K562 (cell line): ENCODE data around the gene DYRK1A. TPM values are rescaled to one million over a fixed set of nuclear protein-coding genes. Genes with fewer than 3 reads are reported as not detected.

Experiments used
- CHD7 ChIP-seq: fragments of 200-600 bp; sonication (generic); IDR thresholded peaks from one replicate; pipeline ENCODE4 v1.6.1; 2012; ENCODE audit warnings: mild to moderate bottlenecking, low read depth, low read length, inconsistent platforms
- CSDE1 ChIP-seq, 2 experiments: fragments of 450-650 bp; IDR thresholded peaks; 2 replicates each; pipeline ENCODE4 v1.6.1; 2016; ENCODE audit warnings: mild to moderate bottlenecking in 1 of 2
- KHSRP ChIP-seq: fragments of 450-650 bp; IDR thresholded peaks from 2 replicates; pipeline ENCODE4 v1.6.1; 2017
- RERE ChIP-seq: sonication (generic); formaldehyde crosslinking; IDR thresholded peaks from 2 replicates; pipeline ENCODE4 v1.8.0; 2023; ENCODE audit warnings: missing genetic modification reagents, mild to moderate bottlenecking, borderline replicate concordance
- SIN3B ChIP-seq: fragments of 450-650 bp; IDR thresholded peaks from 2 replicates; pipeline ENCODE4 v1.6.1; 2017; ENCODE audit warnings: low read depth, mild to moderate bottlenecking, moderate library complexity
- ZNF23 ChIP-seq: fragments of 250-450 bp; sonication (Bioruptor Pico); IDR thresholded peaks from 2 replicates; pipeline ENCODE4 v1.4.0; 2020; ENCODE audit warnings: mild to moderate bottlenecking
- ZNF696 ChIP-seq: fragments of 250-450 bp; sonication (Bioruptor Pico); conservative IDR thresholded peaks from 2 replicates; pipeline ENCODE4 v1.4.0; 2020; ENCODE audit warnings: mild to moderate bottlenecking, moderate library complexity
- polyA plus RNA-seq, 8 experiments: library from polyadenylated mRNA; depleted of rRNA in 4 of 8; stranded (reverse) in 5 of 8; unstranded in 3 of 8; fragments of >200 nt; fragmentation: Nextera tagmentation in 2 of 8; fragmentation: Illumina TruSeq in 1 of 8; extraction: Ambion mirVana in 2 of 8; extraction: Trizol in 1 of 8; gene quantifications; 2 replicates each; pipeline versions ENCODE4 v1.2.1 to v1.2.3, GENCODE V29; 2011 to 2014; ENCODE audit warnings: inconsistent platforms in 1 of 8, missing spikeins in 1 of 8
- total RNA-seq, 7 experiments: library from RNA; depleted of rRNA in 6 of 7; stranded (reverse); fragments of >200 nt in 6 of 7; fragmentation: Illumina TruSeq in 2 of 7; extraction: Trizol in 2 of 7; gene quantifications; 2 replicates each; pipeline versions ENCODE4 v1.2.1 to v1.2.3, GENCODE V29; 2011 to 2021; ENCODE audit warnings: low replicate concordance in 1 of 7
- TF ChIP-seq, protein P1 (sequence below): fragments of 250-450 bp; sonication (Bioruptor Pico); IDR thresholded peaks from 2 replicates; pipeline ENCODE4 v1.8.0; 2022; ENCODE audit warnings: moderate library complexity, mild to moderate bottlenecking, inconsistent platforms

The DYRK1A gene
- total and polyA plus RNA-seq, 9 of the 15 experiments (the other 6 are each of a cell fraction or from before 2014, with no cell fraction given), result 3.7 to 64.8 (median 42.3) TPM

DNA sequence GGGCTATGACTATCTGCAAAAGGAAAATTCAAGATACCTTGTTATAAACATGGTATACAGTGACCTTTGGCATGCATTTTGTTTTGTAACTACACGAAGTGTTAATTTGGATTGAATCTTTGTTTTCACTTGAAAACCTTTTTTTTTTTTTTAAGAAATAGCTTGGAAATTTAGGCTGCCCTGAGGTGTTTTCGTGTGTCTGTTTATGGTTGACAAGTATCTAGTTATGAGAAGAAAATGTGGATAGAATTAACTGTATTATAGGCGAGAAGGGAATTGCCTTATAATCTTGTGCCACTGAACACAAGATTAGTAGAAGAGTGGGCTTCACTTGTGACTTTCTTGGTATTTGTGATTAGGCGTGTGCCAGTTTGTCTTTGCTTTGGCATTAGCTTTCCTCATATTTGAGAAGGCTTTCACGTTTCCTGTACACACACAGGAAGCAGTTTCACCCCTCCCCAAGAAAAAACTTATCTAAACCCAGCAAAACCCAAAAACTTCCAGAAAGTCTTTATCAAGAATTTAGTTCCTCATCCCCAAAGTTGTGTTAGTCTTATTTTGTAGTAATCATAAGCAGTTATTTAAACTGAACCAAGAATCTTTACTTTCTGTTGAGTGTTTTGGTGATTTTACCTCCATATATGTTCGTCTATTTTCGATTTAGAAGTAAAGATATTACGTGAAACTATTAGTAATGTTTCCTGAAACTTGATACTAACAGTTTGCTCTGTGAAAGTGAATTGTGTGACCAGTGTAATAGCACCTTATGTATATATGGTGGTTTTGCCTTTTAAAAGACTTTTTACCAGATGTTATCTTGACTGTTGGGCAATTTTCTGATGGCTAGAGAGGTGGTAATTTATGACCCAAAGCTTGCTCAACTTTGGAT, 3.8 kb downstream of the DYRK1A start (continued):
- no peak for TF ChIP-seq RERE
- TF ChIP-seq CHD7, result no peak
- no peak for TF ChIP-seq ZNF23 (CRISPR knock-in tag)
- TF ChIP-seq CSDE1 (IDR thresholded peaks at IDR 0.05), result no peak; a peak in 1 of 4 replicates
- no peak for TF ChIP-seq KHSRP
- TF ChIP-seq, protein P1, sequence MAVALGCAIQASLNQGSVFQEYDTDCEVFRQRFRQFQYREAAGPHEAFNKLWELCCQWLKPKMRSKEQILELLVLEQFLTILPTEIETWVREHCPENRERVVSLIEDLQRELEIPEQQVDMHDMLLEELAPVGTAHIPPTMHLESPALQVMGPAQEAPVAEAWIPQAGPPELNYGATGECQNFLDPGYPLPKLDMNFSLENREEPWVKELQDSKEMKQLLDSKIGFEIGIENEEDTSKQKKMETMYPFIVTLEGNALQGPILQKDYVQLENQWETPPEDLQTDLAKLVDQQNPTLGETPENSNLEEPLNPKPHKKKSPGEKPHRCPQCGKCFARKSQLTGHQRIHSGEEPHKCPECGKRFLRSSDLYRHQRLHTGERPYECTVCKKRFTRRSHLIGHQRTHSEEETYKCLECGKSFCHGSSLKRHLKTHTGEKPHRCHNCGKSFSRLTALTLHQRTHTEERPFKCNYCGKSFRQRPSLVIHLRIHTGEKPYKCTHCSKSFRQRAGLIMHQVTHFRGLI (CRISPR knock-in tag), result no peak
- no peak for TF ChIP-seq SIN3B
- TF ChIP-seq ZNF696, result no peak
